Choroid plexus epithelial cell (primary cell): ENCODE measurements around the gene GBE1.

ENCODE experiments used
- DNase-seq: peaks from one replicate; pipeline ENCODE4 v3.0.0-alpha.2; 2010; ENCODE audit warnings: low read depth
- H3K4me3 ChIP-seq: 2 replicates; pipeline ENCODE4 v1.5.1; 2011; ENCODE audit warnings: low read depth, mild to moderate bottlenecking, control low read depth, low read length, moderate library complexity
- CTCF ChIP-seq: conservative IDR thresholded peaks from 2 replicates; pipeline ENCODE4 v1.5.1; 2011; ENCODE audit warnings: low read depth, mild to moderate bottlenecking, control low read depth, inconsistent platforms, low read length, moderate library complexity

Gene GBE1

GRCh38 chr3:81707996-81708395, 53.4 kb downstream of the GBE1 start:
- no peak for TF ChIP-seq CTCF
- no peak overlapping the region for H3K4me3 ChIP-seq
- DNase-seq, result no peak

- H3K4me3 ChIP-seq, result no peak overlapping the region
- no peak for TF ChIP-seq CTCF
- DNase-seq, result no peak
These were observed 59.3 kb downstream of the GBE1 start for GRCh38 chr3:81702126-81702525.

- no peak for DNase-seq
- TF ChIP-seq CTCF, result no peak
- no peak overlapping the region for H3K4me3 ChIP-seq
These were observed 61.7 kb downstream of the GBE1 start for GRCh38 chr3:81699536-81700320.

- DNase-seq, result no peak
- no peak for TF ChIP-seq CTCF
- no peak overlapping the region for H3K4me3 ChIP-seq
These were observed 65.4 kb downstream of the GBE1 start for GRCh38 chr3:81696090-81696489.

- no peak overlapping the region for H3K4me3 ChIP-seq
- no peak for TF ChIP-seq CTCF
- DNase-seq, result no peak
These were observed 66.1 kb downstream of the GBE1 start for GRCh38 chr3:81695302-81695701.

- TF ChIP-seq CTCF, result no peak
- no peak for DNase-seq
- H3K4me3 ChIP-seq, result no peak overlapping the region
These were observed 66.8 kb downstream of the GBE1 start for GRCh38 chr3:81694662-81695061.

- no peak for DNase-seq
- TF ChIP-seq CTCF, result no peak
- H3K4me3 ChIP-seq, result no peak overlapping the region
These were observed 68.7 kb downstream of the GBE1 start for GRCh38 chr3:81692766-81693165.
